CD4-positive, alpha-beta T cell treated with Interleukin-17A for 4 hours (primary cell): ENCODE results near the gene BBC3.

ENCODE experiments used
- DNase-seq: peaks from one replicate; pipeline ENCODE4 v3.0.0-alpha.2; 2020; ENCODE audit warnings: mixed read lengths

The BBC3 gene

DNA sequence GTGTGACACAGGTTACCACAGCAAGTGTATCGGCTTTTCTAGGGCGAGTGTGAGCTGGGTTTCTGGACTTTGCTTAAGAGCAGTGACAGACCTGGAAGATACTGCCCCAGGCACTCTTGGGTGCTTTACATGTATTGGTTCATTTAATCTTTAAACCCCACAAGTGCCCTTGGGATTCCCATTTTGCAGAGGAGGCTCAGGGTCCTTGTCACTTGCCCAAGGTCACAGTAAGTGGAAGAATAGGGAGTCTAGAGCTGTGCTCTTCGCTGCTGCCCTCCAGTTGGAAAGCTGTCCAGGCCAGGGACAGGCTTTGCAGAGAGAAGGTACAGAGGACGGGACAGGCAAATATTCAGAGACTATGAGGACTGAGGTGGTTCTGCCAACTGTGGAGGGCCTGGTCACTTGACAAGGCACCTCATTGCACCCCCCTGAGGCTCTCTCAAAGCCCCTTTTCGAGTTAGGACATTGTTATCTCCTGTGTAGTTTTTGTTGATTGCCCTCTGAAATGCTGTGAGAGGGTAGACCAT is 42.4 kb downstream of the BBC3 start:
- DNase-seq = peak; percentile 9

DNA sequence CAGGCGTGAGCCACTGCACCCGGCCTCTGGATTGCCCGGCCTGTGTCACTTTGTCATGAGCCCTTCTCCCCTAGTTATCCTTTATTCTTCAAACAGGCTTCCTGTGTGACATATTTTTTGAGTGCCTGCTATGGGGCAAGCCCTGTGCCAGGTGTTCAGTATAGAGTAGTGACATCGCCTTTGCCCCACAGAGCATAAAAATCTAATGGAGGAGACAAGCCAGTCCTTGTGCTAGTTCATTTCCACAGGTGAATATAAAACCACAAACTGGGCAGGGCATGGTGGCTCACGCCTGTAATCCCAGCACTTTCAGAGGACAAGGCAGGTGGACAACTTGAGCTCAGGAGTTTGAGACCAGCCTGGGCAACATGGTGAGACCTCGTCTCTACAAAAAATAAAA is 43.2 kb downstream of the BBC3 start:
- peak; percentile 51 for DNase-seq

- no peak for DNase-seq
These were observed 43.7 kb downstream of the BBC3 start for GRCh38 chr19:47187335-47187655.

DNA sequence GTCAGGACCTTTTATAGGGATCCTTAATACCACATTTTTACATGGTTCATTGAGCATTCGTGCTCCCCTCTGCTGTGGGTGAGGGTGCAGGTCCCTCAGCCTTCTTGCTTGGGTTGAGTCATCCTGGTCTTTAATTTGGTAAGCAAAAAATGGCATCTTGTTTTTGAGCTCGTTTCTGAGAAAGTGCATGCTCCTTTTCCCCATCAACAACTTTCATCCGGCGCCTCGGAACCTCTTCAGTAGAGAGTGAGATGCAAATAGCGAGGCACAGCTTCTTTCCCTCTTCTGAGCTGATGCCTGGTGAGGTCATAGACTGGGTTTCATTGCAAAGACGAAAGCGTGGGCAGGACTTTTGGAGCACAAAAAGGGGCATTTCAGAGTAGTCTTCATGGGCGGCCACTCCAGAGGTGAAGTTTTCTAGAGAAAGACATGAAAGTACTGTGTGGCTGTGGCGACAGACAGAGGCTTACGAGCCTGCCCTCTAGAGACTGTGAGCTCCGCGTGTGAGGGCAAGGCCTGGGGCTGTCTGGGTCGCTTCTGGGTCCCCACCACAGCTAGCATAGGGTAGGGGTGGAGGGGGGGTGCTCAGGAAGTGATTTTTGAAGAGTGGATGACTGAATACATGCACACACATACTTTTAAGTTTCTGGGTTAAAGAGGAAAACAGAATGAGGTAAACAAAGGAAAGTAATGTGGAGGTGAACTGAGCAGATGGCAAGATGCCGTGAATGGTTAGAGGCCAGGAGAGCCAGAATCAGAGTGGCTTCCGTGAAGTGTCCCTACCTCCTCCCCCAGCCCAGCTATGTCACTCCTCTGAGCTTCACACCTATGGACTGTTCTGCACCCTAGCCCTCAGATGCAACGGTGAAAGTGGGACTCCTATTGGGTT is 44.3 kb downstream of the BBC3 start:
- DNase-seq = peak; percentile 88

- DNase-seq = no peak
These were observed 47.4 kb downstream of the BBC3 start for GRCh38 chr19:47183601-47184000.

DNA sequence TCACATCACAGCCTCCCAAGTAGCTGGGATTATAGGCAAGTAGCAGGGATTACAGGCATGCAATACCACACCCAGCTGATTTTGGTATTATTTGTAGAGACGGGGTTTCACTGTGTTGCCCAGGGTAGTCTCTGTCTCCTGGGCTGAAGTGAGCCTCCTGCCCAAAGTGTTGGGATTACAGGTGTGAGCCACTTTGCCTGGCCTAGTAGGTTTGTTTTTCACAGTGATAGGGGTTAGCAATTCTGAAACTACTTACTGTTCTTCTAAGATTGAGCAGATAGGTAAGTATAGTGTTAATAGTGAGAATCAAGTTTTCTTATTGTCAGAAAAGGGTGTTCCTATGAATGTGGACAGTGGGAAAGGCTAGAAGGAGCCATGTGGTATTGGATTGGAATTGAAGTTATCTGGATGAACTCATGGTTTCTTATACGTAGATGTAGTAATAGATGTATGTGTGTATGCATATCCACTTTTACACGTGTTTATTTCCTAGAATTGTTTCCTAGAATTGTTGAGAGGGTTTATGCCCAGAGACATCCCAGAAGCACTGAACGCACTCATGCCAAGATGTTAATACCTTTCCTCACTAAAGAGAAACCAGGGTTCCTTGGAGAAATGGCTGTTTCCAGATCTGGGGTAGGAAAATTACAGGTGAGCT is 51.2 kb downstream of the BBC3 start:
- no peak for DNase-seq

GRCh38 chr19:47176627-47177090 is 54.3 kb downstream of the BBC3 start:
- peak; percentile 60 for DNase-seq

GRCh38 chr19:47176071-47176626 is 54.9 kb downstream of the BBC3 start:
- no peak for DNase-seq

- no peak for DNase-seq
These were observed 58.1 kb downstream of the BBC3 start for GRCh38 chr19:47172666-47173455.
